Stimulated activated CD8-positive, alpha-beta memory T cell treated with anti-CD3 and anti-CD28 coated beads, Interleukin-7, amount 100 ng/mL, for 1 hour (primary cell): Measurements from ENCODE around the gene LIPK.

Source experiments
- DNase-seq, 2 donors: peaks; one replicate each; pipeline ENCODE4 v3.0.0-alpha.2; 2020; ENCODE audit warnings: low read depth in 2 of 2

LIPK gene

DNA sequence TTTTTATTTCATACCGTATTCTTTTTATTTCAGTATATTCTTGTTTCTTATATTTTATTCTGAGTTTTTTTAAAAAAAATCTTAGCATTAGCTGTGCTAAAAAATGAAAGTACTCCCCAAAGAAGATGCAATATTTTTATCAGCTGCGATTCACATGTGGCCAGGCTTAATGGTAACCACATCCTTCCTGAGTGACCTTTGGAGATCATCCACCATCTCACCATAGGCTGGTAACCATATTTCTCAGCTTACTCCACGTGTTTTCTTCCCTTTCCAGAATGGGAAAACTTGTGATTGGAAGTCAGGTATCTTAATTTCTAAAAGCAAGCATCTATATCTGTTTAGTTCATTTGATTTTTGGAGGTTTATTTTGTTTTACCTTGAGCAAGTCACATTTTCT, 77.7 kb downstream of the LIPK start:
- no peak for DNase-seq

DNA sequence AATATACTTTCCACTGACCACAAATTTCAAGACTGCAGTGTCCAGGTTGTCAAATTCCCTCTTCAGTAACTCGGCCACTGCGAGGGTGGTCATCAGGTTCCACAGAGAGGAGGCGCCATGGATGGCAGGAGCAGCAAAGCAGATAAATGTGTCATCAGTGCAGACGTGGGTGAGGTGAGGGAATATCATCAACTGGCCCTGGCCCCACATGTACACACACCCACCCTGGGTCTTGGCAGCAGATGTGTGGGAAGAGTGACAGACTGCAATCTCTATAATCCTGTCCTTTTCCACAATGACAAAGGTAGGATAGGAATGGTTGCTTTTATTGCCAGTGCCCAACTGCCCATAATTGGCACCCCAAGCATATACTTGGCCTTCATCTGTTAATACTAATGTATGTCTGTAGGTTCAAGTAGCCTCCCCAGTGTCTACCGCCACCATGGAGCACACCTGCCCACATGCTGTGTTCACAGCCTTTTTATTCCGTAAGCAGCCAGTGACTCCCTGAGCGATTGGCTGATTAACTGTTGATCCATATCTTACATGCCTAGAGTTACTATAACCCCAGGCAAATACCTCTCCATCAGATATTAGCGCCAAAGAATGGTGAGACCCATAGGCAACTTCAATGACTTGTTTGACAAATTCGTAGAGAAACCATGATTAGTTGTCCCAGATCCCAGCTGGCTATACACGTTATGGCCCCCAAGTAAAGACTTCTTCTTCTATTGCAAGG, 80.2 kb downstream of the LIPK start:
- DNase-seq = no peak

DNA sequence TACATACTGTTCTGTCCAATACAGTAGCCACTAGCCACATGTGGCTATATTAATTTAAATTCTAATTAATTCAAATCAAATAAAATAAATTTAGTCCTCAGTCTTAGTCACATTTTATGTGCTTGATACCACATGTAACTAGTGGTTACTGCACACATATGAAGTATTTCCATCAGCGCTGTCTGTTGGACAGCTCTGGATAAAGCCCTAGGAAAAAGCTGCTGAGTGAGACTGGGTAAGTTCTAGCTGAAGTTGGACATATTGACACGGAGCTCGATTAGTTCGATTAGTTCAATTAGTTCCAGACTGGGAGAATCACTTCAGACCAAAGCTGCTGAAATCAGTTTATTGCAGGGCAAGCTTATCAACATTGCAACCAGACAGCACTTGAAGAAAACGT, 81.4 kb downstream of the LIPK start:
- DNase-seq = no peak

DNA sequence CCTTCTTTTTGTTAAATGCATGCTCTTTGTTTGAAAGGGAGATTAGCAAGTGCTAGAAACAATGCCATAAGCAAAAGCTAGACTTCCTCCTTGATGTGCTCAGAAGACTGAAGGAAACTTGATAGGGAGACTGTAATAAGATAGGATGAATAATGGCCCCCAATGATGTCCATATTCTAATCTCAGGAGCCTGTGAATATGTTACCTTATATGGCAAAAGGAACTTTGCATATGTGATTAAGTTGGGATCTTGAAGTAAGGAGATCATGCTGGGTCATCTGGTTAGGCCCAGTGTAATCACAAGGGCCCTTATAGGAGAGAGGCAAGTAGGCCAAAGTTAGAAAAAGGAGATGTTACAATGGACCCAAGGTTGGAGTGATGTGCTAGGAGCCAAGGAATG, 82.9 kb downstream of the LIPK start:
- no peak for DNase-seq

DNA sequence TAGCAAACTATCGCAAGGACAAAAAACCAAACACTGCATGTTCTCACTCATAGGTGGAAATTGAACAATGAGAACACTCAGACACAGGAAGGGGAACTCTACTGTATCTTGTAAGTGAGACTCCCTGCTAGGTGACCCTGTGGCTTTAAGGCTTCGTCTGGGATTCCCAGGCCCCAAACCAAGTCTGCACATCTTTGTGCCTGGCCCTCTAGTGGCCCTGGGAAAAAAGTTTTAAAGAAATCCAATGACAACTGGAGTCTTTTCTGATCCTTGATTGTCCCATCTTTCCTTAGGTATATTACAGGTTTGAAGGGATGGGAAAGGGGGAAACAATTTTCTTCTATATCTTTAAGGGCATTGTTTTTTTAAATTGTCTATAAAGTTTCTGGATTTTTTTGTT, 85.9 kb downstream of the LIPK start:
- DNase-seq = no peak

DNA sequence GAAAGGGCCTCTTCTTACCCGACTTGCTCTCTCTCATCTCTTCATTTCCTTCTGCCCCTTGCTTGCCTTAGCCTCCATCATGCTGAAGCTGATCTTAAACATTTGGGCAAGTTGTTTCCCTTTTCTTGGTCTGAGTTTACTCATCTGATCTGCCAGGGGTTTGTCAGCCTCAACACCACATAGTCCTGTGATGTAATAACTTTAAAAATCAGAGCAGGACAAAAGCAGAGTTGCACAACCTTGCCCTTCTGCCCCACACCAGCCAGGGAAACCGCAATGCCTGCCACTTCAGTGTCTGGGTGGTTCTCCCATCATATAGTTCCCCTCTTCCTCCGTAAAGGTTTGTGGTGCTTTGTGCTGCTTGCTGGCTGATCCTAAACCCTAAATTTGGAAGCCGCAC, 86.6 kb downstream of the LIPK start:
- no peak for DNase-seq

DNA sequence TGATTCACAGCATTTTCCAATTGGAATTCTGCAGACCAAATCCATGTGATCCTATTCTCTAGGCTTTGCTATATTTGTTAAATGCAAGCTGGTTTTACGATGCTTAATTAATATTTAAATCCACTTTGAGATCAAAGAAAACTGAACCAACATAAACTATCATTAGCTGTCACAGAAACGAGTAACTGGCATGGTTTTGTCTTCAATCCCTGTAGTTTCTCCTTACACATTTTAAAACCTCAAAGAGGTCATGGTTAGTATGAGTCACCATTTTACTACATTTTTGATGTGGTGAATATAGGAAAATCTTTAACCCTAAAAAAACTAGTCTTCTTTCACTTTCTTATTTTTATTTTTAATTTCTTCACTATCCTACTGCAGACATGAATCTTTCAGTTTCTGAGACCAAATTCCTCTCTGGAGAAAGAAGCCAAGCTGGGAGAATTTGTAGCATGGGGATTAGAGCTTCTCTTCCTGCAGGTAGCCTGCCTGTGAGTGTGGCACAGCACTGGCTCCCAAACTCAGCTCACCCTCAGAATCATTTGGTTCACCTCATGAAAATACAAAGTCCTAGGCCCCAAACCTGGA, 87.8 kb downstream of the LIPK start:
- no peak for DNase-seq

DNA sequence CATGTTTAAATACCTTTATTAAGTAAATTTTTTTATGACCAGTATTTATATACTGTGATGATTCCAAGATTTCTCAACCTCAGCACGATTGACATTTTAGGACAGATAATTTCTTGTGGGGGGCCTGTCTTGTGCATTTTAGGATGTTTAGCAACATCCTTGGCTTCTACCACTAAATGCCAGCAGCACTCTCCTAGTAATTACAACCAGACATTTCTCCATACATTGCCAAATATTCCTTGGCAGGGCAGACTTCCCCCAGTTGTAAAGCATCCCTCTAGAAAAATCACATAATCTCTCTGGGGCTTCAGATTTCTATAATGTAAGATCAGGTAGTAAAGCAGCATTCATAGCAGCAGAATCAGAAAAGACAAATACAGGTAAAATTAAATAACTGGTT, 88.7 kb downstream of the LIPK start:
- no peak for DNase-seq

DNA sequence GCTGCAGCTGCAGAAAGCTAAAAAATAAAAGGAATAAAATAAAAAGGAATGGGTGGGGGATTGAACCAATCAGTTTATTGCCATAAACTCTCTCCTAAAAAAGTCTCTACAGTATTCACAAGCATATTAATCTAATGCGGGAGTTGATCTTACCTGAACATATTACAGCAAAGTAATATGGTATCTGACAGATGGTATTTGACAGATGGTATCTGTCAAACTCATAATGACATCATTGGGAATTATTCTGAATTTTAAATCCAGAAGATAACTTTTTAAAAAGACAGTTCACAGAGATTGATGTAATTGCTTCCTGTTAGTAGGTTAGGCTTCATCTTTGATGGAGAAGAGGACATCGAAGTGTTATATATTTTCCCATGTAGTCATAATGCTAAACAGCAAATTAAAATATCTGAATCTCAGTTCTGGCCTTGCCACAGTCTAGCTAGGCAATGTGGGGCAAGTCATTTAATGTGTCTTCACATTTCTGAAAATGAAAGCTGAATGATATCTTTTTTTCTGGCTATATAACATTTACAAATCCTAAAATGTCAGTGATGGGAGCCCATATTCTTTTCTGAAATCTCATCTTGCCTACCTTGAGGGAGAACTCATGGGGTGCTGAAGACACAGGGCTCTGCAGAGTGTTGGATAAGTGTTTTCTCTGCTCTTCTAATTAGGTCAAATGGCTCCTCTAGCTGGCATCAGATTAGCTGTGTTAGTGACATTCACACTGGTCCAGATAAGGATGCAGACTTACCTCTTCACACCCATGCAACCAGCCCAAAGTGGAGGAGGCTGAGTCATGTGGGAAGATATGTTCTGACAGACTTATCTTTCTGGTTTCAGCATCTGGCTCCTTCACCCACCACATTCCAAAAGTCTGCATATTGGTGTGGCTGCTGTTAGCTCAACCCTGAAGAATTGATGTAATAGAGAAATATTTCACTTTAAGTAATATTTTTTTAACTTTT, 94.4 kb downstream of the LIPK start:
- DNase-seq = no peak
